KOPT-K1 (cell line): Measurements from ENCODE around the gene EID3.

Source experiments
- H3K27ac ChIP-seq: fragments of 200-600 bp; sonication (generic); 2 replicates; pipeline ENCODE4 v1.5.1; 2016; ENCODE audit warnings: antibody characterized with exemption, mild to moderate bottlenecking, low read depth, low read length; ENCODE audit not compliant: poor library complexity, severe bottlenecking
- H3K36me3 ChIP-seq: fragments of 200-600 bp; sonication (generic); 2 replicates; pipeline ENCODE4 v1.5.1; 2017; ENCODE audit warnings: antibody characterized with exemption, mild to moderate bottlenecking, low read length, moderate library complexity; ENCODE audit not compliant: insufficient read depth
- H3K9me3 ChIP-seq: fragments of 200-600 bp; sonication (generic); 2 replicates; pipeline ENCODE4 v1.5.1; 2017; ENCODE audit warnings: antibody characterized with exemption, low read length, mild to moderate bottlenecking; ENCODE audit not compliant: insufficient read depth, poor library complexity, severe bottlenecking

EID3 gene

DNA sequence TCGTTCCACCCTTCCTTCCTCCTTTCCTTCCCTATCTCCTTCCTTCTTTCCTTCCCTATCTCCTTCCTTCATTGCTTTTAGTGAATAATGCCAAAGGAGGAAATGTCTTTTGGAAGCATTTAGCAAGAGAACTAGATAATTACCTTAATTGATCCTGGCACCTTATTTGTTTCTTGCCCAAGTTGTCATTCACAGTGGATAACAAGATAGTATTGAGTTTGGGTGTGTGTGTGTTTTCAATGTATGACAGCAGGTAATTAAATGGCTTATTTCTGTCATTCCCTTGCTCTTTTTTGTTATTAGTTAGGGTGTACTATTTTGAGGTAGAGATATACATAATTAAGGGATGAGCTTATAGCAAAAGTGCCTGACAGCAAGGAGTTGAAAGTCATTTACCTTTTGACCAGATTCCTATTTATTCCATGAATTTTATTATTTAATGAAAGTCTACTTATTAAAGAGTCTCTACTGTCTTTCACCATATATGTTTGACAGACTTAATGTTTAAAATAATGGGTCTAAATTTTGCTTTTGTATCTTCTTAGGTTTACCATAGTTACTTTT is 30.2 kb downstream of the EID3 start:
- H3K36me3 ChIP-seq: peaks cover 88% of the 10 kb centered on the region
- H3K9me3 ChIP-seq: no peaks in the 10 kb centered on the region
- H3K27ac ChIP-seq: no peak overlapping the region

DNA sequence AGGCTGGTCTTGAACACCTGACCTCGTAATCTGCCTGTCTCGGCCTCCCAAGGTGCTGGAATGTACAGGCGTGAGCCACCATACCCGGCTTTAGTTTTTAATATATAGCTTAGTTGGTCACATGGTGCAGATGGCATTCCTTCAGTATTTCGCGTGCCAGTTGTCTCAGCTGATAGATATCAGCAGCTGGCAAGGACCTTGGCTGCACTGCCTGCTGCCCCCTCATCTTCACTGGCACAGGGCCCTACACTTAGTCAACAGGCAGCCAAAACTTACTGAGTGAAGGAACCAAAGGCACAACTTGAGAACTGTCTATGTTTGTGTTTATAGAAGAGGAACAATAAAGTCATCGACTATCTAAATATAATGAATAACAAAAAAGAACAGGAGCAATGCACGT is 31.0 kb downstream of the EID3 start:
- Histone ChIP-seq H3K27ac (no peak overlapping the region), H3K36me3 (peaks cover 88% of the 10 kb centered on the region)

DNA sequence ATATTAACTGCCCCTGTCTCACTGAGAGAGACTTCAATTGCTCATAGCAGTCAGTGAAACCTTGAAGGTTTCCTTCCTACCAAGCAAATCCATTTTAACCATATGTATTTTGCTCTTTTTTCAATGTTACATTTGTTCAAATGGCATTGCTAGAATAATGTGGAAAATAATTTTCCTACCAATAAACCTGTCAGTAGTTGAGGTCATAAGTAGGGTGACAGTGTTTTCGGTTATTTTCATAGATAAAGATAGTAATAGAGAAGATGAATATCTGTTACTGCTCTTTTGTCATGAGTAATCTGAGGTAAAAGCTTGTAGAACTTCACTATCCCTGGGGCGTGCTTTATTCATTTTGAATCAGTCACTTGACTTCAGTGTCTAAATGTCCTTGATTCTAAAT is 32.6 kb downstream of the EID3 start:
- no peak overlapping the region for H3K27ac ChIP-seq
- peaks cover 89% of the 10 kb centered on the region for H3K36me3 ChIP-seq
- H3K9me3 ChIP-seq: no peaks in the 10 kb centered on the region

More for the DNA sequence above, 31.0 kb downstream of the EID3 start:
- H3K9me3 ChIP-seq: no peaks in the 10 kb centered on the region

DNA sequence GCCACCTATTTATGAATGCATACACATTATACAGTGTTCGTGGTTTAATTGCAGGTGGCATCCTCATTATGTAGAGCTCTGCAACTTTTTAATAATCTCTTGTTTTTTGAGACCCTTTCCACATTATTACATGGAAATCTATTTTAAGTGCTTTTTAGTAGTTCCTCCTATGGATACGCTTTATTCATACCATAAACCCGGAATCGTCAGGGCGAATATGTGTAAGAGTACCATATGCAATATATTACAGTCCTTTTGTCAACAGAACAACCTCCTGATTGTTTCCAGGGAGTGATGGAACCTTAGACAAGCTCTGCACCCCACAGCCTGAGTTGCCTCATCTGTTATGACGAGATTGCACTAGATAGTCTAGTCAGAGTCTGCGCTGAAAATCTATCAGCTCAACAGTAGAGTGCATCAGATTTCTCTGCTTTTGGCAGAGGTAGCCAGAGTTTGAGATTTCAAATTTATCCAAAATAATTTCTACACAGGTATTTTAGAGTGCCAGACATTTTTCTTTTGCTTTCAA is 33.6 kb downstream of the EID3 start:
- Histone ChIP-seq H3K9me3 (no peaks in the 10 kb centered on the region), H3K36me3 (peaks cover 89% of the 10 kb centered on the region), H3K27ac (no peak overlapping the region)

DNA sequence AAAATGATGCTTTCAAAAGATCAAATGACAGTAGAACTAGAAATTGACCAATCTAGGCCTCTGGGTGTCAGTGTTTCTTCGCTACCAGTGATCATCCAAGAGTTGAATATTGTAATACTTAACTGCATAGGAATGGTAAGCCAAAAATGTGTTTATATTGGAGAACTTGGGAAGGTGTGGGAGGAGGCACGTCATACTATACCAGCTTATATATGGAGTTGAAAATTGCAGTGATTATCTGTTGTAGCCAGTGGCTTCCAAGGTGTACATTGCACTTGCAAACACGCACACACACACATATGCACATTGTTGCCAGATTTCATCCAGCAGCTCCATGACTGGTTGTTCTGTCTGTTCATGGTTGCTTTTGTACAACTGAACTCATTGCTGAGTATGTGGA is 36.1 kb downstream of the EID3 start:
- no peaks in the 10 kb centered on the region for H3K9me3 ChIP-seq
- peaks cover 98% of the 10 kb centered on the region for H3K36me3 ChIP-seq
- no peak overlapping the region for H3K27ac ChIP-seq

DNA sequence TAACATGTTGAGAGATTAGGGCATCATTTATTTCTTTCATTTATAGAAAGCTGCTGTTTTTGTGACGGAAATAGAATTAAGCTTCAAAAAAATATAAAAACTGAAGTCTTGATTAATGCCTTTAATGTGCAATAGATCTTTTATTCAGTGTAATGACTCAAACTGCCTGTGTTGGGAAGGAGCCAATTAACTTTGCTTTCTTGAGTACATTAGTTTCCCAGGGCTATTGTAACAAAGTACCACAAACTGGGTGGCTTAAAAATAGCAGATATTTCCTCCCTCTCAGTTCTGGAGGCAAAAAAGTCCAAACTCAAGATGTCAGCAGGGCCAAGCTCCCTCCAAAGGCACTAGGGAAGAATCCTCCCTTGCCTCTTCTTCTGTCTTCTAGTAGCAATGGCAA is 36.6 kb downstream of the EID3 start:
- no peak overlapping the region for H3K27ac ChIP-seq
- peaks cover 98% of the 10 kb centered on the region for H3K36me3 ChIP-seq
- H3K9me3 ChIP-seq: no peaks in the 10 kb centered on the region

DNA sequence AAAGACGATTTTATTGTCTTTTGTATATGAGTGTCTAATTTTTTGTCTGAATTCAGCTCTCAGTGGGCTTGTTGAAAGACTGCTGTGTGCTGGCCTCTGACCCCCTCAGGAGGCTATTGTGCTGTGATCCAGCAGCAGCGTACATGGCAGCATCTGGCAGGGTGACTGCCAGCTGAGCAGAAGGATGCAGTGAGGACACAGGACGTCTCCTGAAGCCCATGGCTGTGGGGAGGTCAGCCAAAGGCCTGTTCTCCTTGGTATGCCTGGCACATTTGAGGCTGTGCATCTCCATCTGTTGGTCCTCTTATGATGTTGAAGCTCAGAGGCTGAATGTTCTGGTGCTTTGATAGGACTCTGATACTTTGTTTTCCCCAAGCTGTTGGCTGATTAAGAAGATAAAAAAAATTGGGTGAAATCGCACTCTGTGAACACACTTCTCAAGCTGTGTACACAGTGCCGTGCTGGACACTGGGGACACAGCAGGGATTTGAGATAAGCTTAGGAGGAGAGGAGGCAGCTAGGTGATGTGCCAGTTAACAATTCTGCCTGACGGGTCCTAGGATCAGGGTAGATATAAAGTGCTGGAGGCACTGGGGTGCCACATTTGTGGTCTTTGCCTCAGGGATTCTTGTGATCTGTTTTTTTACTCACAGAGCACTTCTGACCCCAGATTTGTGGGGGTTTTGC is 37.5 kb downstream of the EID3 start:
- Histone ChIP-seq H3K36me3 (peaks cover 98% of the 10 kb centered on the region), H3K27ac (no peak overlapping the region), H3K9me3 (no peaks in the 10 kb centered on the region)

DNA sequence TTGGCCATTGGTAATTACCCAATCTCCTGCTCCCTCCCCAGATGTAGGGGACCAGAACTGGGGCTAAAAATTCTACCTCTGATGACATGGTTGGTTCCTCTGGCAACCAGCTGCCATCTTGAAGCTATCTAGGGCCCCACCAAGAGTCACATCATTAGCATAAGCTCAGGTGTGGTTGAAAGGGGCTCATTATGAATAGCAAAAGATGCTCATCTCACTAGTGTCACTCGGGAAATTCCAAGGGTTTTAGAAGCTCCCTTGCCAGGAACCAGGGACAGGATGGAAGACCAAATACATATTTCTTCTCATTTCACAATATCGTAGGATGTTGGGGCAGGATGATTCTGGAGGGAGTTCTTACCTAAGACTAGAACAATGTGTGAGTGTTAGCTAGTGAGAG is 38.6 kb downstream of the EID3 start:
- Histone ChIP-seq H3K27ac (no peak overlapping the region), H3K36me3 (peaks cover 98% of the 10 kb centered on the region), H3K9me3 (no peaks in the 10 kb centered on the region)

DNA sequence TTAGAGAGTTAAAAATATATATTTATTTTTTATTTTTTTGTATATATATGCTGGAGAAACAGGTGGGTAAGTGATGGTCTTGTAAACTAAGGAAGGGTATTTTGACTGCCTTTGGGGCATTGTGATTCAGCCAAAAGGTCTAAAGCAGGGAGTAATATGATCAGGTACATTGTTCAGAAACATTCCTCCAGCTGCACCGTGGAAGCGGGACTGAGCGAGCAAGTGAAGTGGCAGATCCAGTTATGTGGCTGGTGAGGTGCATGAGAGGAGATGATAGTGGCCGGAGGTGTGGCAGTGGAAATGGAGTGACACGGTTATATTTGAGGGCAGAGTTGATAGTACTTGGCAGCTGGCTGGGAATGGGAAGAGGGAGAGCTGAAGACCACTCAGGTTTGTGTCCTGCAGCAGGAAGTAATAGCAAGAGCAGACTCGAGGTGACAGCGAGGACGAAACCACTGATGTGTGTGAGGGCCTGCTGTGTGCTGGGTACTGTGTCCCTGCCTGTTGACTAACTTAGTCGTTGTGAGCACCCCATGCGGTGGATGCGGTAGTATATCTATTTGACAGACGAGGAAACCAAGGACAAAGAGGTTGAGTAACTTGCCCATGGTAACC is 39.2 kb downstream of the EID3 start:
- no peaks in the 10 kb centered on the region for H3K9me3 ChIP-seq
- H3K36me3 ChIP-seq: peaks cover 98% of the 10 kb centered on the region
- no peak overlapping the region for H3K27ac ChIP-seq

DNA sequence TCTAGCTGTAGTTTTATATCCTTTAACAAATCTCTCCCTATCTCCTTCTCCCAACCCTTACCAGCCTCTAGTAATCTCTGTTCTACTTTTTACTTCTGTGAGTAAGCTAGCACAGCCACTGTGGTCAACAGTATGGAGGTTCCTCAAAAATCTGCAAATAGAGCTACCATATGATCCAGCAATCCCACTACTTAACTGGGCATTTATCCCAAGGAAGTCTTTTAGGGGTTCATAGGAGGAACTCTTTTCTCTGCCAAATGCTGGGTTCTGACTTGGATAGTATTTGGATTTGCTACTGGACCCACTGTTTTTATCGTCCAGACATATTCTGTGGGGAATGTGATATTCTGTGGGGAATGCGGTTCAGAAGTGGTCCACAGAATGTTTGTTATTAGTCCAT is 41.1 kb downstream of the EID3 start:
- Histone ChIP-seq H3K36me3 (peaks cover 100% of the 10 kb centered on the region), H3K9me3 (no peaks in the 10 kb centered on the region), H3K27ac (no peak overlapping the region)

DNA sequence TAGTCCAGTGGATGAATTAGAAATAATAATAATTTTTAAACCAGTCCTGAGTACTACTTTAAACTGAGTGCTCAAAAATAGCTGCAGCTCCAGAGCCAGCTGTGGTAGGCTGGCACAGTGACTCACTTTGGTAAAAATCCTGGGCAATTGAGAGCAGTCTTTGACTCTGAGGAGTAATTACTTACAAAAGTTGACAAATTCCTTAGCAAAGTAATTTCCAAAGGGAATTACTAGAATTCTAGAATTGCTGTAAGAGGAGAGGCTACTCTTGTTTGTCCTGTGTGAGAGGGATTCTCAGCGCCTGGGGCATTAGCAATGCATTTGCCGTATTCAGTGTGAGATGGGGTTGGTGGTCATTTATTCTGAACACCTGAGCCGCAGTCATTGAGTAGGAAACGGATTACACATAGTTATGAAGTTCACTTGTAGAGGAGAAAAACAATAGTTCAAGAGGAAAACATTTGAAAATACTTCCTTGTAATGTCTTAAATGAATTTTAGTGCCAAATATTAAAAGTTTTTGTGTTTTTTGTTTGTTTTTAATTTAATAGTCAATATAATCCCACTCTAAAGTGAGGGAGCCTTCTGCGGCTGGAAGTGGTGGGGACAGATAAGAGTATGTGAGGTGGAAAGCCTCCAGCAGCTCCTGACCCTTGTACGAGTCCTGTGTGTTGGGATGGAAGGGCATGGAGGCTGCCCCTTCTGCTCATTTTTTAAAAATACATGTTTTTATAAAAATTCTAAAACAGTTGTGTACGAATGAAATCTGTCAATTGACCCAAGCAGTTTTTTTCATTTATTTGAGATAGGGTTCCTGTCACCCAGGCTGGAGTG is 41.9 kb downstream of the EID3 start:
- Histone ChIP-seq H3K36me3 (peaks cover 100% of the 10 kb centered on the region), H3K9me3 (no peaks in the 10 kb centered on the region), H3K27ac (no peak overlapping the region)

DNA sequence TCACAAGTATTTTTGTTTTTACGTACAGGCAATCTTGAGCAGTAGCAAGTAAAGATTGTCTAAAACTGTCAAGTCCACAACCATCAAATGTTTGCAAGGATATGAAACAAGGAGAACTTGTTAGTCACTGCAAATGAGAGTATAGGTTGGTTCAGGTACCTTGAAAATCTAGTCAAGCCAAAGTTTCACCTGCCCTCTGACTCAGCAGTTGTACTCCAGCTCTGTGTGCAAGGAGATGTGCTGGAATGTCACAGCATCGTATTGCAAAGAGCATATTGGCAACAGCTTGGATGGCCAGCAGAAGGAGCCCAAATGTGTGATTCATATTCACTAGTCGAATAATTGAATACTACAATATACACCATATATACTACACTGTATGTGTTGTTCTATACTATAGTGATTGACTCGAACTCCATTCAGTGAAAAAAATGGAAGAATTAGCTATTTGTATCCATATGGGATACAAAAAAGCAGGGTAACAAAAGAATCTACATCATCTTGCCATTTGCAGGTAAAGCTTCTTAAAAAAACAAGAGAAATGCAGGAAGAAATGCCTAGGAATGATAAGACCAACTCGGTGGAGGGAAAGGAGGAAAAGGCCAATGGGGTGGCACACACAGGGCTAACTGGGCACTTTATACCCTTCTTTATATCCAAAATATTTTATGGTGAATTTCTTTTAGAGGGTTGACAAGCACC is 44.0 kb downstream of the EID3 start:
- Histone ChIP-seq H3K36me3 (peaks cover 100% of the 10 kb centered on the region), H3K9me3 (no peaks in the 10 kb centered on the region), H3K27ac (no peak overlapping the region)

DNA sequence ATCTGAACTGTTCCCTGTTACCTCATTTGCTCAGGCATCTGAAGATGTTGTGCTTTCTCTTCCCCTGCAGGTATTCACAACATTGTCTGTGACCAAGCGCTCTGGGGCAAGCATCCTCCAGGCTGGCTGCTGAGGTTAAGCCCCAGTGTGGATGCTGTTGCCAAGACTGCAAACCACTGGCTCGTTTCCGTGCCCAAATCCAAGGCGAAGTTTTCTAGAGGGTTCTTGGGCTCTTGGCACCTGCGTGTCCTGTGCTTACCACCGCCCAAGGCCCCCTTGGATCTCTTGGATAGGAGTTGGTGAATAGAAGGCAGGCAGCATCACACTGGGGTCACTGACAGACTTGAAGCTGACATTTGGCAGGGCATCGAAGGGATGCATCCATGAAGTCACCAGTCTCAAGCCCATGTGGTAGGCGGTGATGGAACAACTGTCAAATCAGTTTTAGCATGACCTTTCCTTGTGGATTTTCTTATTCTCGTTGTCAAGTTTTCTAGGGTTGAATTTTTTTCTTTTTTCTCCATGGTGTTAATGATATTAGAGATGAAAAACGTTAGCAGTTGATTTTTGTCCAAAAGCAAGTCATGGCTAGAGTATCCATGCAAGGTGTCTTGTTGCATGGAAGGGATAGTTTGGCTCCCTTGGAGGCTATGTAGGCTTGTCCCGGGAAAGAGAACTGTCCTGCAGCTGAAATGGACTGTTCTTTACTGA is 44.9 kb downstream of the EID3 start:
- Histone ChIP-seq H3K27ac (no peak overlapping the region), H3K36me3 (peaks cover 99% of the 10 kb centered on the region), H3K9me3 (no peaks in the 10 kb centered on the region)

DNA sequence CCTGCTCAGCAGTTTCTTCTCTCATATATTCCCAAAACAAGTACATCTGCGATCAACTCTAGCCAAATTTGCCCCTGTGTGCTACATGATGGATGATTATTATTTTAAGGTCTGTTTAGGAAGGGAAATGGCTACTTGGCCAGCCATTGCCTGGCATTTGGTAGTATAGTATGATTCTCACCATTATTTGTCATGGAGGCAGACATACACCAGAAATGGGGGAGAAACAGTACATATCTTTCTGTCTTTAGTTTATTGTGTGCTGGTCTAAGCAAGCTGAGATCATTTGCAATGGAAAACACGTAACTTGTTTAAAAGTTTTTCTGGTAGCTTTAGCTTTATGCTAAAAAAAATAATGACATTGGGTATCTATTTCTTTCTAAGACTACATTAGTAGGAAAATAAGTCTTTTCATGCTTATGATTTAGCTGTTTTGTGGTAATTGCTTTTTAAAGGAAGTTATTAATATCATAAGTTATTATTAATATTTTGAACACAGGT is 45.5 kb downstream of the EID3 start:
- Histone ChIP-seq H3K9me3 (no peaks in the 10 kb centered on the region), H3K36me3 (peaks cover 93% of the 10 kb centered on the region), H3K27ac (no peak overlapping the region)
